Renal cortex interstitium (tissue), 11 donors: ENCODE results near the gene ROR1. TPM values are rescaled to one million over a fixed set of nuclear protein-coding genes. Genes with fewer than 3 reads are reported as not detected.
"Not testable (repeated sequence)": the region's sequence is repeated elsewhere in the genome, so short reads cannot be mapped to it uniquely, and the experiment has no call there.

ENCODE experiments used
- DNase-seq, 11 donors: peaks; one replicate each; pipeline ENCODE4 v3.0.0-alpha.2; 2013; ENCODE audit warnings: low read depth in 9 of 11, low spot score in 4 of 11; ENCODE audit errors: extremely low read depth in 1 of 11
- polyA plus RNA-seq, 3 donors: library from polyadenylated mRNA; unstranded; fragments of 120-200 nt; gene quantifications; one replicate each; pipeline ENCODE4 v1.2.1, GENCODE V29; 2013; ENCODE audit not compliant: insufficient read length in 3 of 3

Gene ROR1
- polyA plus RNA-seq, 3 donors = 31.0 to 35.7 (median 32.8) TPM

GRCh38 chr1:64192290-64192689, 418.5 kb downstream of the ROR1 start:
- DNase-seq = no peak

GRCh38 chr1:64194168-64195080, 420.6 kb downstream of the ROR1 start:
- no peak for DNase-seq

DNA sequence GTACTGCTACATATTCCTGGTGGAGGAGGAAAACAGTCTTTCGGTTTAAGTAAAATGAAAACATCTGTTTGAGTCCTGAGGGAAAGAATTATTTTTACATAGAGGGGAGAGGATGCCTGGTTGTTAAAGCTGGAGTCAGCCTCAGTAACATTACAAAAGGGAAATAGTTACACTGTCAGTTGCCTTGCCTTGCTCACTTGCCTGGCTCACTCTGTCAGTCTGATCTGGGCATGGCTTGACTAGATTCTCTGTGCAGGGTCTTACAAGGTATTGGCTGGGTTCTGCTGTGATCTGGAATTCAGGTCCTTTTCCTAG, 421.2 kb downstream of the ROR1 start:
- DNase-seq = no peak

GRCh38 chr1:64196074-64196870, 422.5 kb downstream of the ROR1 start:
- DNase-seq = no peak

GRCh38 chr1:64197076-64197475, 423.3 kb downstream of the ROR1 start:
- no peak for DNase-seq

- DNase-seq = no peak
Observed at GRCh38 chr1:64199154-64199553, 425.3 kb downstream of the ROR1 start.

DNA sequence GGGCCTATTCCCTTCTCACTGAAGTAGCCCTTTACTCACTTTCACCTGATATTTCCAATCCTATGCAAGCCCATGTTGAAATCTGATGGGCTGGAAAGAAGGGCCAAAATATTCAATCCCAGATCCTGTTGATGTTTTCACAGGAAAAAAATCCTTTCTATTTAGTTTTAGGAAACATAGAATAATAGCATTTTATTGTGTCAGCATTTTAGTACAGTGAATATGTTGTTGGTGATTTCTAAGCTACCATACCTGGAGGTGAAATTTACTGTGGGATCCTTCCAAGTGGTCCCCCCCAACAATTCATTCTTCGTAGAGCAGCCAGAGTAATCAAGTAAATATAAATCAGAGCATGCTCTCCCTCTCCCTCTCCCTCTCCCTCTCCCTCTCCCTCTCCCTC, 426.2 kb downstream of the ROR1 start:
- no peak for DNase-seq

DNA sequence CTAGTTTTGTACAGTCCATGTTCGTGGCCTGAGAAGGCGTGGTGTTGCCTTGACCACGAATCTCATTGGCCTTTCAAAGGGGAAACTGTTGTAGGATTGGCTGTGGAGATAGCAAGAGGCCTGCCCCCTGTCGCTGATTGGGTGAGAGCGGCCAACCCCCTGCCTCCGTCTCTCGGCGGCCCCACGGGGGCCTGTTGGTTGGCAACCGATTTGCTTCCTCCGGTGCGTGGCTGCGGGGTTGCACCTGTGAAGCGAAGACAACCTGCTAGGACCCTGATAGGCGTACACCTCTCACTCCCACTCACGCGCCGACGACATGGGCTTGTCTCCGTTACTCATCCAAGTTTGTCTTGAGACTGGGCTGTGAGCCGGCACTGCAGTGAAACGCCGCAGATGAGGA, 429.6 kb downstream of the ROR1 start, which contains the start of gene UBE2U:
UBE2U (plus strand) TSS at position 204 of the 400 bp plus-strand sequence. CDS start 428 bp downstream, outside the sequence.
- DNase-seq = no peak

DNA sequence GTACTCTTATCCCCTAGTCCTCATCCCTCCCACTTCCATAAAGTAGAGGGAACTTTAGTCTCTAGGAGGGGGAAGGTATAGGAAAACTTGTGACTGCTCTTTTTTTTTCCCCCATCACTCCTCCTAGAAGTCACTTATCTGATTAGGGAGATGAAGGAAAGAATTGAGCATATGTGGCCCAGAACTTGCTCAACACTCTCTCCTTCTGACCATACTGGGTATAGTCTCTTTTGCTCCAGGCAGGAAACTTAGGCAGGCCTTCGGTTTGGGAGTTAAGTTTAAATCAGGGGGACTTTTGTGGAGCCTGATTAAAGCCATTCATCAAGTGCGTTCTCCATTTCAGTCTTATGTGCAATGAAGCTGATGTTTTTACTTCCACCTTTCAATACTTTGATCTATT, 435.4 kb downstream of the ROR1 start:
- DNase-seq = no peak

DNA sequence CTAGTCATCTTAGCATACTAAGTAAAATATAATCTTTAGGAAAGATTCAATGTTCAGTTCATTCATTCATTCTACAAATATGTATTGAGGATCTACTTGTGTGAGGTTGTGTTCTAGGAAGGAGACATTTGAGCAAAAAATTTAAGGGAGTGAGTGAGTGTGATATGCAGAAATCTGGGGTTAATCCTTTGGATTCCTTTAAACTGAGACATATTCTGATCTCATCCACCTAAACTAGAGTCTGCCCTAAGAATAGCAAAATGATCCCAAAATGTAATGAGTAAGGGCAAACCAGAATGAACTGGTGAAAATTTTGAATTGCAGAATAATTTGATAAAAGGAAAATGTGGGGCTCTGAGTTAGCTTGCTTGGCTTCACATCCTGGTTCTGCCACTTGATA, 438.2 kb downstream of the ROR1 start:
- no peak for DNase-seq

DNA sequence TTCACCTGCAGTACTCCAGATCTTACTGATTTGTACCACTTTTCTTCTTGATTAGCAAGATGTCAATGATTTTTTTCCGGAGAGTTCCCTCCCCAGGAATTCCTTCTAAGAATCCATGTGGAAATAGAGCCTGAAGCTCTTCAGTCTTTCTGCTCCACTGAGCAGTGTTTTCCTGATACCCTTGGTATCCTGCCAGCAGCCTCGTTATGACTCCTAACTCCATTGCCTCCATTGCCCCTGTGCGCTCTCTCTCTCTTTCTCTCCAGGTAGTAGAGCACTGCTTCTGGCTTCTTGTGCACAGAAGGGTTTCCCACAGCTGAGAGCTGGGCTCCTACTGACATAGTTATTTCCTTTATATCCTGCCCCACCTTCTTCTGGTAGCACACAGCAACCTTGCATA, 441.8 kb downstream of the ROR1 start:
- DNase-seq = peak in 10 of 11 donors; percentile 13 to 57 (median 35)

DNA sequence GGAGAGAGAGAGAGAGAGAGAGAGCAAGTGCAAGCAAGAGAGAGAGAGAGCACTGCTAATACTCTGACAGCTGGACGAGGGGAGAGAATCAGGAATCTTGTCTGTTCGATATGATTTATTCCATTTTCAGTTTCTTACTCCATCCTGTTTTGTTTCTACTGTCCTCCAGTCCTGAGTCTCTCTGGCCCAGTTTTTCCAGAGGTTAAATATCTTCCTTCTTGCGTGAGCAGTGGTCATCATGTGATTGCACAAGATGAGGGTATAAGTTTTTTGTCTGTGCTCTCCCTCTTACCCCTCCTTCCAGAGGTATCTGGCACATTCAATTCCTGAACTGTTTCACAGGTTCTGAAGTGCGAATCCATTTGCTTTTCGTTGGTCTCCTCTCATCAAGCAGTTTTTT, 446.4 kb downstream of the ROR1 start:
- no peak for DNase-seq

- DNase-seq = no peak
Observed at GRCh38 chr1:64223329-64224151, 449.7 kb downstream of the ROR1 start.

DNA sequence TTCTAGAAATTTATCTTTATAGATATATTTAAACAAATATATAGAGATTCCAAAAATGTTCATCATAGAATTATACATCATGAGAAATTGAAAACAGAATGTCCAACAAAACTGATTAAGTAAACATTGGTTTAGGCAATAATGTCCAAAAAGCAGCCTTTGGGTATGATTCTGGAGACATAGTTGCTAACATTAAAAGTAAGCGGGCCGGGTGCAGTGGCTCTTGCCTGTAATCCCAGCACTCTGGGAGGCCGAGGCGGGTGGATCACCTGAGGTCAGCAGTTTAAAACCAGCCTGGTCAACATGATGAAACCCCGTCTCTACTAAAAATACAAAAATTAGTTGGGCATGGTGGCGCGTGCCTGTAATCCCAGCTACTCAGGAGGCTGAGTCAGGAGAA, 450.4 kb downstream of the ROR1 start:
- not testable (repeated sequence) for DNase-seq

GRCh38 chr1:64228167-64228957, 454.5 kb downstream of the ROR1 start:
- no peak for DNase-seq

GRCh38 chr1:64229307-64229706, 455.5 kb downstream of the ROR1 start:
- no peak for DNase-seq
